Measurements from ENCODE around the gene GXYLT2. TPM values are rescaled to one million over a fixed set of nuclear protein-coding genes. Genes with fewer than 3 reads are reported as not detected.

Gene GXYLT2
- total RNA-seq, 4 donors from 2014 or later: 1.5 to 12.5 (median 7.5) TPM

GRCh38 chr3:72930754-72931153, 42.9 kb downstream of the GXYLT2 start:
- no peaks in the 10 kb centered on the region for H3K36me3 ChIP-seq
- intact Hi-C loops (cut with DNase I; ENCODE audit: low total_unique reads): no loop called here
- DNase-seq: peak; percentile 36

GRCh38 chr3:72932416-72932815, 44.6 kb downstream of the GXYLT2 start:
- H3K4me3 ChIP-seq: no peak overlapping the region
- DNase-seq: no peak
- TF ChIP-seq POLR2A (IDR thresholded peaks at IDR 0.05) (no peak), EP300 (IDR thresholded peaks at IDR 0.05; ENCODE audit: low read depth) (no peak), CTCF (IDR thresholded peaks at IDR 0.05) (no peak), POLR2AphosphoS5 (IDR thresholded peaks at IDR 0.05) (no peak)
- H3K9me3 ChIP-seq: no peaks in the 10 kb centered on the region
- H3K27ac ChIP-seq: no peak overlapping the region
- intact Hi-C loops (cut with DNase I; ENCODE audit: low total_unique reads) (no loop called here), in situ Hi-C loops (cut with MboI; ENCODE audit: low pct_ligation_motif_present in 1 of 4, low pct_unique_long_range_greater_than_20kb in 1 of 4, low sequenced_read_pairs in 3 of 4) (loop anchor here in 3 of 4 donors (10.0 to 25.0 kb wide), 3 partner anchors 130 to 152 kb away; partner anchors contain the start of gene EBLN2 (in 2 of the 3))
- peaks cover 0 to 9% (median 3%) of the 10 kb centered on the region in 4 donors for H3K4me1 ChIP-seq
- no peaks in the 10 kb centered on the region for H3K36me3 ChIP-seq
- H3K27me3 ChIP-seq: no peaks in the 10 kb centered on the region

More at GRCh38 chr3:72930754-72931153, 42.9 kb downstream of the GXYLT2 start:
- in situ Hi-C loops (cut with MboI; ENCODE audit: low pct_ligation_motif_present in 1 of 4, low pct_unique_long_range_greater_than_20kb in 1 of 4, low sequenced_read_pairs in 3 of 4): loop anchor here in 3 of 4 donors (10.0 to 25.0 kb wide), 3 partner anchors 132 to 154 kb away; partner anchors contain the start of gene EBLN2 (in 2 of the 3)
- peaks cover 0 to 9% (median 3%) of the 10 kb centered on the region in 4 donors for H3K4me1 ChIP-seq
- peak overlapping the region; percentile 54 to 75 (median 62) for H3K27ac ChIP-seq
- H3K27me3 ChIP-seq: no peaks in the 10 kb centered on the region
- H3K4me3 ChIP-seq: no peak overlapping the region
- no peaks in the 10 kb centered on the region for H3K9me3 ChIP-seq
- 50 to 80% methylated on average over 1 to 4 of the region's 4 CpGs for WGBS, 2 donors (ENCODE audit: low coverage in 1 of 2)
- TF ChIP-seq POLR2AphosphoS5 (IDR thresholded peaks at IDR 0.05): peak in 2 of 3 donors; percentile 55 to 63
- no peak for TF ChIP-seq CTCF (IDR thresholded peaks at IDR 0.05)
- peak; percentile 25 for TF ChIP-seq EP300 (IDR thresholded peaks at IDR 0.05; ENCODE audit: low read depth)

GRCh38 chr3:72938471-72939265, 50.8 kb downstream of the GXYLT2 start:
- 17 to 30% methylated on average over 4 to 5 of the region's 5 CpGs for WGBS, 2 donors (ENCODE audit: low coverage in 1 of 2)
- Histone ChIP-seq H3K36me3 (no peaks in the 10 kb centered on the region), H3K27me3 (no peaks in the 10 kb centered on the region), H3K4me1 (peaks cover 0 to 32% (median 7%) of the 10 kb centered on the region in 4 donors), H3K27ac (peak overlapping the region; percentile 29 to 62 (median 49)), H3K4me3 (no peak overlapping the region), H3K9me3 (no peaks in the 10 kb centered on the region)
- in situ Hi-C loops (cut with MboI; ENCODE audit: low pct_ligation_motif_present in 1 of 4, low pct_unique_long_range_greater_than_20kb in 1 of 4, low sequenced_read_pairs in 3 of 4) (loop anchor here in 3 of 4 donors (5.0 to 25.0 kb wide), 4 partner anchors 119 to 146 kb away; partner anchors contain the start of gene EBLN2 (in 2 of the 3)), intact Hi-C loops (cut with DNase I; ENCODE audit: low total_unique reads) (loop anchor here (5.0 kb wide), 1 partner anchor 119 kb away; no protein-coding TSS in a partner anchor)
- no peak for TF ChIP-seq EP300 (IDR thresholded peaks at IDR 0.05; ENCODE audit: low read depth)
- TF ChIP-seq CTCF (IDR thresholded peaks at IDR 0.05): peak; percentile 49 to 96 (median 65)
- peak; percentile 51 to 84 (median 72) for TF ChIP-seq POLR2AphosphoS5 (IDR thresholded peaks at IDR 0.05)
- DNase-seq: peak; percentile 28

- intact Hi-C loops (cut with DNase I; ENCODE audit: low total_unique reads): loop anchor here (5.0 kb wide), 1 partner anchor 141 kb away; no protein-coding TSS in a partner anchor
- H3K27me3 ChIP-seq: no peaks in the 10 kb centered on the region
- H3K27ac ChIP-seq: peak overlapping the region in 1 of 4 donors; percentile 15
- peaks cover 0 to 32% (median 7%) of the 10 kb centered on the region in 4 donors for H3K4me1 ChIP-seq
- 80 to 87% methylated on average over 1 of the region's 1 CpG for WGBS, 2 donors (ENCODE audit: low coverage in 1 of 2)
- TF ChIP-seq POLR2AphosphoS5 (IDR thresholded peaks at IDR 0.05) (no peak), CTCF (IDR thresholded peaks at IDR 0.05) (no peak), EP300 (IDR thresholded peaks at IDR 0.05; ENCODE audit: low read depth) (no peak), POLR2A (IDR thresholded peaks at IDR 0.05) (no peak)
- no peaks in the 10 kb centered on the region for H3K9me3 ChIP-seq
- no peak overlapping the region for H3K4me3 ChIP-seq
- DNase-seq: no peak
- in situ Hi-C loops (cut with MboI; ENCODE audit: low pct_ligation_motif_present in 1 of 4, low pct_unique_long_range_greater_than_20kb in 1 of 4, low sequenced_read_pairs in 3 of 4): loop anchor here in 2 of 4 donors (10.0 to 25.0 kb wide), 2 partner anchors 121 to 124 kb away; partner anchors contain the start of gene EBLN2 (in 2 of the 2)
- H3K36me3 ChIP-seq: no peaks in the 10 kb centered on the region
Observed at GRCh38 chr3:72941245-72941644, 53.4 kb downstream of the GXYLT2 start.

All from transverse colon (tissue), 4 donors.